HG03139 (cell line): Measurements from ENCODE around the gene ZSWIM1.

ENCODE experiments used
- ATAC-seq: cut with Tn5 transposase; IDR thresholded peaks from one replicate; pipeline ENCODE4 v1.9.1; 2021; ENCODE audit not compliant: unreplicated experiment

The ZSWIM1 gene

DNA sequence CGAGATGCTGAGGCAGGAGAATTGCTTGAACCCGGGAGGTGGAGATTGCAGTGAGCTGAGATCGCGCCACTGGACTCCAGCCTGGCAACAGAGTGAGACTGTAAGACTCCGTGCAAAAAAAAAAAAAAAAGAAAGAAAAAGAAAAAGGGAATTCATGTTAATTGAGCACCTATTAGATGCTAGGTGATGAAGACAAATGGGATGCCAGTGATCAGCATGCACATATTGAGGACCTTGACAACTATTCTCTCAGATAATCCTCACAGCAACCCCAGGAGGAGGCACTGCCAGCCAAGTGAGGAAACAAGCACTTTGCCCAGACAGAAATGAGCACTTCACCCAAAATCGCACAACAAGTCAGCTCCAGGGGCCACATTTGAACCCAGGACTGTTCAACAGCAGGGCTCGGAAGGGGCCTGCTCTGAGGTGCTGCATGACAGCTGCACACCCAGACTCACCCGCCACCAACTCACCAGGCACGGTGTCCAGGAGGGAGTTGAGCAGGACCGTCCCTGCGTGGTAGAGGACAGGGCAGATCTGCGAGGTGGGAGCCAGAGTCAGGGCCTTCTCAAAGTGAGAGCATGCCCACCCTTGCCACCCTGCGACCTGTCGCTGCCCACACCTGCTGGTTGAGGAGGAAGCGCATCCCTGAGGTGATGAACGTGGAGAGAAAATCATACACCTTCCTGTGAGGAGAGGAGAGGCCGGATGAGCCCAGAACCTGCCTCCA is 26.4 kb downstream of the ZSWIM1 start:
- ATAC-seq, result no peak

DNA sequence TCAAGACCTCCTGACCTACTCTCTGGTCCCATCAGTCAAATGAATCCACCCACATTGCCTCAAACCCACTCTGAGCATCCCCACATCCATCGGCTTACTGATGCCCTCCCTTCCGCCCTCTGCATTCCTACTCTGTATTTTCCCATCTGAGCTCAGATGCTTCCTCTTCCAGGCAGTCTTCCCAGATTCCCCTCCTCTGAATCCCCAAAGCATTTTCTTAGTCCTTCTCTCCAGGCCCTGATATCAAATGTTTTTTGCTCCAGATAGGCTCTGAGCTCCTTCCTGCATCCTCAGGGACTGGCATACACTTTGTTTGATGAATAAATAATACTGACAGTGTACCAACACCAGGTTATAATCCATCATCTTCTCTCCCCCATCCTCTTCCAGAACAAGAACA is 27.1 kb downstream of the ZSWIM1 start:
- no peak for ATAC-seq

DNA sequence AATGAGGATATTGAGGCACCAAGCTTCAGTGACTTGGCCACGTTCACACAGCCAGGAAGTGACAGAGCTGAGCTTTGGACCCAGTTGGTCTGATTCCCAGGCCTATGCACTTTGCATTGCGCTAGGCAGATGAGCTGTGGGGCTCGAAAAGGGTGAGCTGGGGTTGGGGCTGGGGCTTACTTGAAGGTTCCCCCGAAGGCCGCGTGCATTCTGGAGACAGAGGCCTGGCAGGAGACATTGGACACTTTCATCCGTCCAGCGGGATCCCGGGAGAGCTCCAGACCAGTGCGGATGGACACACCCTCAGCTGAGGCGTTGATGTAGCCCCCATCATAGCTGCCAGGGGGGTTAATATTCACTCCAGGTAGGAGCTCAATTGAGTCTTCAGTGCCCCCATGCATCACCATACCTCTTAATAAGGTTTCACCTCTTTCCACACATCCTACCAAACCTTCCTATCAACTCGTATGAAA is 28.3 kb downstream of the ZSWIM1 start:
- ATAC-seq, result no peak

DNA sequence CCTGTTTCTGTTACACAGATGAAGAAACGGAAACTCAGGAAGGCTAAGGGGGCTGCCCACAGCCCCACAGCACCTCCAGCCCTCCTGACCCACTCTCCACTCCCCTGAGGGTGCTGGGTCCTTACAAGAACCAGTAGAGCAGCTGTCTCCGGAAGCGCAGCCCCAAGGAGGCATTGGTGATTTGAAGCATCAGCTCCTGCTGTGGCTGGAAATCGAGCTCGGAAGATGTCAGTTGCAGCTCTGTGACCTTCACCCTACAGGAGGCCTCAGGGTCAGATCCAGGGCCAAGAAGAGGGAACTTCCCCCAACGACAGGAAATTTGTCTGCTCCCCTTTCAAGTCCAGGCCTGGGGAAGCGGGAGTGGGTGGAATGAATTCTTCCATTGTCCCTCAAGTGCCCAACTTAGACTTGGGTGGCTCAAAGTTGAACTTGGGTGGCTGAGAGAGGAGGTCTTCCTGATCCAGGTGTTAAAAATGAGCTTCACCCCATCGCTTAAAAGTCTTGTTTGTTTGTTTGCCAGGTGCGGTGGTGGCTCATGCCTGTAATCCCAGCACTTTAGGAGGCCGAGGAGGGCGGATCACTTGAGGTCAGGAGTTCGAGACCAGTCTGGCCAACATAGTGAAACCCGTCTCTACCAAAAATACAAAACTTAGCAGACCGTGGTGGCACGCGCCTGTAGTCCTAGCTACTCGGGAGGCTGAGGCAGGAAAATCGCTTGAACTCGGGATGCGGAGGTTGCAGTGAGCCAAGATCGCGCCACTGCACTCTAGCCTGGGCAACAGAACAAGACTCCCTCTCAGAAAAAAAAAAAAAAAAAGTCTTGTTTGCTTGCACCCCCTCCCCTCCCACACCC is 29.0 kb downstream of the ZSWIM1 start:
- ATAC-seq, result no peak

DNA sequence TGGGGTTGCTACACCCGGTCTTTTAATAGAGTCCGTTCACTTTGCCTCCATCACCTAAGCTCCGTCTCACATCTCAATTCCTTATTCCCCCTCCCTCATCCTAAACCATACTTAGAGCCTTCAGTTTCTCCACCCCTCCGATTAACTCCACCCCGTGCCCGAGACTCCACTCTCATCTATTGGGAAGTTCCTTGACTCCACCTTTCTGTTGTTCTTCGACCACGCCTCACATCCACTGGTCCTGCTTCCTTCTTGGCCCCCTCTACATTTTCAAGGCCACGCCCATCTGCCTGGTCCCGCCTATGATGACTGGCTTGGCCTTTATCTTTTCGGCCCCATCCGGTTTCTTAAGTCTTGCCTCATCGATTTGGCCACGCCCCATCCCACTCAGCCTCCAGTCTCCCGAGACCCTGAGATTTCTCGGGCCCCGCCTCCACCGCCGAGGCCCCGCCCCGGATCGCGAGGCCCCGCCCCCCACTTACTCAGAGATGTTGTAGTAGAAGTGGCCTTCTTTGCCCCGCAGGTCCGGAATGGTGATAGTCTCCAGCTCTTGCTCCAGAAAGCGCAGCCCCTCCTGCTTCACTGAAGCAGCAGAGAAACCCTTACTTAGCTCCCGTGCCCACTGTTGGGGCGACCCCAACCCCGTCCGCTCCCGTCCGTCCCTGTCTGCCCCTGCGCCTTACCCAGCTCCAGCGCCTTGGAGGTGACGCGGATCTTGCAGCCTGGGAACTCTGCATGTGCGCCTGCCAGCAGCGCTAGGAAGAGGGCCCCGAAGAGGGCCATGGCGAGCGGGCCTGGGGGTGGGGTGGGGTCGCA is 29.9 kb downstream of the ZSWIM1 start:
- ATAC-seq, result peak; percentile 84

DNA sequence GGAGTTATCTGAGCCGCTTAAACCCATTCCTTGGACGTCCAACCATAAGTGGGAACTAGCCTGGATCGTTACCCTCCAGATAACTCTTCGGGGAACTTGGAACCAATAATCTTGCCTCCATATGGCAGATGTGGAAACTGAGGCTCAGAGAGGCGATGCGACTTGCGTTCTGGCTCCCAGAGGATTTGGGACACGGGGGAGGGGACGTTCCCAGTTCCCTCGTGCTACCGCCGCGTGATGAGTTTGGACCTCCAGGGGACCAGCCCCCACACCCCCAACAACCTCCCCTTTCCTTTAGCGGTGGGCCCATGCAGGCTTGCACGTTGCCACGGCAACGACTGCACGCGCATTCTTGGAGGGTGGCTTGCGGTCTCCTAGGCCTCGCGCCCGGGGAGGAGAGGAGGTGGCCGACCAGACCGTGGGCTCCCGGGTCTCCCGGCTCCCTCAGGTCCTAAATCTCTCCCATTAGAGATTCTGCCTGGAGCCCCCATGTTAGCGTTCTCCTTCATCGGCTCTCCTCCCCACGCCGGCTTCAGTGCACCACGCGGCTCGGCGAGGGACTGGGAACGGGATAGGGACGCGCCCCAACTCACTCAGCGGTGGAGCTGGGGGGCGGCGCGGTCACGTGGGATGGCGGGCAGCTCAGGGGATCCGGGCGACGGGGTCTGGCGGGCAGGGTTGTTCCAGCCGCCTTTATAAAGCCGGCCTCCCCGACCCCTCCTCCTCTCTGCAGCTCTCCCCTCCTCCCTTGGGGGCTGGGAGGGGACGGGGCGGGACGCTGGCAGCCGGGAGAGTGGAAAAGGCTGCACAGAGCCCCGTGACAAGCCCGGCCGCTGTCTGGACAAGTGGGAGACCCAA is 30.7 kb downstream of the ZSWIM1 start, which contains the start of gene PLTP:
Gene PLTP (minus strand): TSS at position 670 of the 858 bp plus-strand sequence. CDS start 703 bp downstream, outside the sequence.
- ATAC-seq, result no peak

DNA sequence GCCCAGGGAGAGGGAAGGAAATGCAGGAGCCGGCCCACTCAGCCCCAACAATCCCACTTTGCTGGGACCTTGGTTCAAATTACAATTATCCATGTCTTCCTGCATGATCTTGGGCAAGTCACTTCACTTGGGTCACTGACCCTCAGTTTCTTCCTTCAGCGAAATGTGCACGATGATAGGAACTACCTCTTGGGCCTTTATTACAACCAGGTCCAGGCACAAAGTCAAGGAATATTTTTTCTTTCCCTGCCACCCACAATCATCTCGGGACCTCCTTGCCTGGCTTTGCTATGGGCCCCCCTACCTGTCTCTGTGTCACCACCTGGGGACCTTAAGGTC is 31.3 kb downstream of the ZSWIM1 start:
- ATAC-seq, result no peak

DNA sequence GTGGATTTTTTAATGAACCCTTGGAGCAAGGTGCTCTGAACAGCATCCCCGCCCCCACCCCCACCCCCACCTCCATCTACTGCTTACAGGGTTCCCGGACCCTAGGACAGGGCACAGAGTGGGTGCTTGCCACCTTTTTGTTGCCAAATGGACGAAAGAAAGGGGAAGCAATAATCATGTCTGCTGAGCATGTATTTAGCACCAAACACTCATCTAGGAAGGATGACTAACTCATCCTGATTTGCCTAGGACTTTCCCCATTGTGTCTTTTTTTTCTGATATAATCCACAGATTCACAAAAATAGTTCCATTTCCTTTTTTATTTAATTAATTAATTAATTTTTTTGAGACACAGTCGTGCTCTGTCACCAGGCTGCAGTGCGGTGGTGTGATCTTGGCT is 32.1 kb downstream of the ZSWIM1 start:
- ATAC-seq, result no peak

DNA sequence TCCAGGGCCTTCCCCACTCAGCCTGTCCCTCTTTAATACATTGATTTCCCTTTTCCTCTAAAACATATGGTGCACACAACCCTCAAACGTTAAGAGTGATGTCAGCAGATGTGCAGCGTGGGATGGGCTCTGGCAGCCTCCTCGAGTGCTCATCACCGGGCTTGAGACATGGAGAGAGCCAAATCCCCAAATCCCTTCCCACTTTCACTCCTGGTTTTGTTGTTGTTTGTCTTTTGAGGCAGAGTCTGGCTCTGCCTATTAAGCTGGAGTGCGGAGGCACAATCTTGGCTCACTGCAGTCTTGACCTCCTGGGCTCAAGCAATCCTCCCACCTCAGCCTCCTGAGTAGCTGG is 36.7 kb downstream of the ZSWIM1 start:
- ATAC-seq, result no peak

DNA sequence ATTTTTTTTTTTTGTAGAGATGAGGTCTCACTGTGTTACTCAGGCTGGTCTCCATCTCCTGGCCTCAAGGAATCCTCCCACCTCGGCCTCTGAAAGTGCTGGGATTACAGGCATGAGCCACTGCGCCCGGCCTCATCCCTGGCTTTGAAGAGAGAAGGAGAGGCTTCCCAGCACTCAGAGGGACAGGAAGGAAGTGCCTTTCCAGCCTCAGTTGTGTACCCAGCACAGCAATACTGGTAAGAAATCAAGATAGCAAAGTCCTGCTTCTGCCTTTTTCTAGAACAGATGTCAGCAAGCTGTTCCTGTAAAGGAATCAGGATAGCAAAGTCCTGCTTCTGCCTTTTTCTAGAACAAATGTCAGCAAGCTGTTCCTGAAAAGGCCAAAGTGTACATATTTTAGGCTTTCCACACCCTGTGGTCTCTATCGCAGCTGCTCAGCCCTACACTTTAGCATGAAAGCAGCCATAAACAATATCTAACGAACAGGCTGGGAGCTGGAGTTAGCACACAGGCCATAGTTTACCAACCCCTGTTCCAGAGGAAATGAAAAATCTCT is 37.2 kb downstream of the ZSWIM1 start:
- no peak for ATAC-seq

DNA sequence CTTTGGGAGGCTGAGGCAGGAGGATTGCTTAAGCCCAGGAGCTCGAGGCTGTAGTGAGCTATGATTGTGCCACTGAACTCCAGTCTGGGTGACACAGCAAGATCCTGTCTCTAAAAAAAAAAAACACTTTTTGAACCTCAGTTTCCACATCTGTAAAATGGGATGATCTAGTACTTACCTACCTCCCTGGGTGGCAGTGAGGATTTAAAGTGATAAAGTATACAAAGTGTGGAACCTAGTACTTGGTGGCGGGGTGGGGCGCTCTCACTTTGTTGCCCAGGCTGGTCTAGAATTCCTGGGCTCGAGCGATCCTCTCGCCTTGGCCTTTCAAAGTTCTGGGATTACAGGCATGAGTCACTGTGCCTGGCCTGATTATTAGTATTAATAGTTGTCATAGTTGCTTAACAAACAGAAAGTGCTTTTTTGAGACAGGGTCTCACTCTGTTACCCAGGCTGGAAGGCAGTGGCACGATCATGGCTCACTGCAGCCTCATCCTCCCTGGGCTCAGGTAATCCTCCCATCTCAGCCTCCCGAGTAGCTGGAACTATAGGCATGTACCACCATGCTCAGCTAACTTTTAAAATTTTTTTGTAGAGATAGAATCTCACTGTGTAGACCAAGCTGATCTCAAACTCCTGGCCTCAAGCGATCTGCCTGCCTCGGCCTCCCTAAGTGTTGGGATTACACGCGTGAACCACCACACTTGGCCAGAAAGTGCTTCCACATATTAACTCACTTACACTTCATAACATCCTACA is 37.9 kb downstream of the ZSWIM1 start:
- no peak for ATAC-seq

DNA sequence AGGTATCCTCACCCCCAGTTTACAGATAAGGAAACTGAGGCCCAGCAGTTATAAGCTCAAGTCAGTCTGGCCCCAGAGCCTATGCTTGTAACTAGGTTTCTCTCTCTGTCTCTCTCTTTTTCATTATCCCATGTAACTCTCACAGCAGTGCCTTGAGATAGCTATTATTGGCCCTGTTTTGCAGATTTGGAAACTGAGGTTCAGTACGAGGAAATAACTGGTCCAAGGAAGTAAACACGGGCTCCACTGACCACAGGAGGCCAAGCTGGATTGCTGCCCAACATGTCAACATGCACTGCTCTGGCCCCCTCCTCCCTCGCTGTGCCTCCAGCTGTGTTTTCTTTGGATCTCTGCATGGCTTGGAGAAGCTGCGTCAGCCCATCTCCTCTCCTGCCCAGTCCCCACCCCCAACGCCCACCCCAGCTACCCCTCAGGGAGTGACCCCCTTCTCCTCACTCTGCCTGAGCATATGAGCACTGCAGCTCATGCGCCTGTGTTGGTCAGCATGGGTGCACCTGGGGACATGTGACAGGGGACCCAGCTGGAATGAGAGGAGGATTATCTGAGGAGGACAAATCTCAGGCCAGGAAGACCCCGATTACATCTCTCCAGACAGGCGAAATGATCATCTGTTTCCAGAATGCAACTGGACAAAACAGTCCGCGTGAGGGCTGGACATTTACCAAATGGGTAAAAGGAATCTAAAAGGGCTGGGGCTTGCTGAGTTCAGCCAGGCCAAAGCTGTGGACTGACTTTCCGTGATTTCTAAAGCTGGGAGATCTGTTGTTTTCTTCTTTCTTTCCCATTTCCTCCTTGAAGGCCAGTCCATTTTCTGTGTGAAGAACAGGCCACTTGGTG is 38.7 kb downstream of the ZSWIM1 start:
- ATAC-seq, result no peak

DNA sequence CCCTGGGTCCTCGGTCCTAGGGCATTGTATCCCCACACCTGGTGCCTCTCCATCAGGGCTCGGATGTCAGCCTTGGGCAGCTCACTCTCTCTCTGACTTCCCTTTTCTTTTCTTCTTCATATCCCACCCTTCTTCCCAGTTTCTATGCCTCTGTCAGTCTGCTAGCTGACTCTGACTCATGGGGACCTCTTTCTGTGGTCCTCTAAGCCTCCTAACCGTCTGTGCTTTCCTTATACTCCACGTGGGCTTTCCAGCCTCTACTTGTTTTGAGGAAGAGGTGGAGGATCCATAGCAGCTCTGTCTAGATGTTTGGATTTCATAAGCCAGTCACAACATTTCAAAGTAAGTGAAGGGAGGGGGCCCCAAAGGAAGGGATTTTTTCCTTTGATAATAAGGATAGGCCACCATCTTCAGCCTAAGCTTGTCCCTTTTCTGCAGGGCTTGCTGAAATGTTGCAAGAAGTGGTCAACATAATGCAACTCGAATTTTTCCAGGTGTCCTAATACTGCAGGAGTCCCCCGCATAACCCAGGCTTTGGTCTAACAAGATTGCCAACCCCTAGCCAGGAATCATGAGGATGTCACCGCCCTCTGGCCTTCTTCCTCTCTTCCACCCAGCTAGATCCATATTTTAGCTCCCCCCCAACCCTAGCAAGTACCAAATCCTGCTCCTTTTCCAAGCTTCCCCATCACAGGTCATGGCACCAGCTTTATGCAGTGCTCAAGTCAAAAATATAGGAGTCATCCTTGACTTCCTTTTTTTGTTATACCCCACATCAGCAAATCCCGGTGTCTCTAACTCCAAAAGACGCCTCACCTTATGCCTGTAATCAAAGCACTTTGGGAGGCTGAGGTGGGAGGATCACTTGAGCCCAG is 39.7 kb downstream of the ZSWIM1 start:
- ATAC-seq, result no peak

DNA sequence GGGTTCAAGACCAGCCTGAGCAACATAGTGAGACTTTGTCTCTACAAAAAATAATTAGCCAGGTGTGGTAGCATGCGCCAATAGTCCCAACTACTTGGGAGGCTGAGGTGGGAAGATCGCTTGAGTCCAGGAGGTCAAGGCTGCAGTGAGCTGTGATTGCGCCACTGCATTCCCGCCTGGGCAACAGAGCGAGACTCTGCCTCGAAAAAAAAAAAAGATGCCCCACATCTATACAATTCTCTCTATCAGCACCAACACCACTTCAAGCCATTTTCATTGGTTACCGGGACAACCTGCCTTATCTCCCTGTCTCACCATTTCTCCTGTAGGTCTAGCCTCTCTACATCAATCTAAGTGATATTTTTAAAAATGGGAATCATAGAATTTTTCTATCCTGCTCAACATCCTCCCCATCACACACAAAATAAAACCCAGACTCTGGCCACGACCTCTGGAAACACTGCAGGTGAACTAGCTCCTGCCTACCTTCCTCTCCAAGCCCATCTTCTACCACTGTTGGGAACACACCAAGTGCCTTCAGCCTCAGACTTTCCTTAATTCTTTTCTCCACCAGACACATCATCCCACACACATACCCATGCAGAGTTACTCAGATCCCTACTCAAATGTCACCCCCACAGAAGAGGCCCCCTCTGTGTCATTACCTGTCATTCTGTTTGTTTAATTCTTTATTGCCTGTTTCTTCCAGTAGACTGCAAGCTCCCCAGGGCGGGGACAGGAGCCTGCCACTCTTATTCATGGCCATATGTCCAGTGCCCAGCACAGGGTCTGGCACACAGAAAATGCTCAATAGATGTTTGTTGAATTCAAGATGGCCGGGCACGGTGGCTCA is 40.5 kb downstream of the ZSWIM1 start:
- ATAC-seq, result no peak

DNA sequence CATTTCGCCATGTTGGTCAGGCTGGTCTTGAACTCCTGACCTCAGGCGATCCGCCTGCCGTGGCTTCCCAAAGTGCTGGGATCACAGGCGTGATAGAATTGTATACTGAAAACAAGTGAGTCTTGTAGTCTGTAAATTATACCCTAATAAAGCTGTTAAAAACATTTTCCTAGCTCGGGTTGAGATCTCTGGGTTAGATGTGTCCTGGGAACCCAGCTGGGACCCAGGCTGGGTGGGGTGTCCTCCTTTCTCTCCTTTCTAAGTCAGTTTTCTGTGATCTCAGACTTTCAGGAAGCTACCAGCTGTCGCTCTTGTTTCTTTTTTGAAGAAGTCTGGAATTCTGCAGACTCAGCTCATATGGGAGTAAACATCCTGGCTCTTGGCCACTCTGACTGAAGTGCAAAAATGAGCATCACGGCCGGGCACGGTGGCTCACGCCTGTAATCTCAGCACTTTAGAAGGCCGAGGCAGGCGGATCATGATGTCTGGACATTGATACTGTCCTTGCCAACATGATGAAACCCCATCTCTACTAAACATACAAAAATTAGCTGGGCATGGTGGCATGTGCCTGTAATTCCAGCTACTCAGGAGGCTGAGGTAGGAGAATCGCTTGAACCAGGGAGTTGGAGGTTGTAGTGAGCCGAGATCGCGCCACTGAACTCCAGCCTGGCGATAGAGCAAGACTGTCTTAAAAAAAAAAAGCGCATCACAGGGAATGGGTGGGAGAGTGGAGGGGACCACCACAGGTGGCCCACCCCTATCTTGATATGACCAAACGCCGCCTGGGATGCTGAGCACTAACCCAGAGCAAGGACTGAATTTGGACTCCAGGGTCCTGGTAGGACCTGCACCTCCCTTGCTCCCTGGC is 43.6 kb downstream of the ZSWIM1 start:
- no peak for ATAC-seq
